Panc1 (cell line): ENCODE results near the gene KDM2A.

ENCODE experiments used
- CTCF ChIP-seq: fragments of 450-650 bp; IDR thresholded peaks from 2 replicates; pipeline ENCODE4 v1.5.1; 2017; ENCODE audit warnings: mild to moderate bottlenecking
- POLR2AphosphoS5 ChIP-seq: IDR thresholded peaks from 2 replicates; pipeline ENCODE4 v1.6.1; 2012; ENCODE audit warnings: mild to moderate bottlenecking, low read depth, low read length, moderate library complexity
- REST ChIP-seq, 2 experiments: IDR thresholded peaks; 2 replicates each; pipeline ENCODE4 v1.6.1; 2011 to 2012; ENCODE audit warnings: low read depth in 2 of 2, control low read depth in 1 of 2, low read length in 1 of 2, mild to moderate bottlenecking in 1 of 2, moderate library complexity in 1 of 2; ENCODE audit not compliant: insufficient read depth in 1 of 2
- SIN3A ChIP-seq: IDR thresholded peaks from 2 replicates; pipeline ENCODE4 v1.6.1; 2012; ENCODE audit warnings: low read depth, mild to moderate bottlenecking, low read length, moderate library complexity, borderline replicate concordance; ENCODE audit not compliant: insufficient read depth
- TCF7L2 ChIP-seq: IDR thresholded peaks from 2 replicates; pipeline ENCODE4 v1.6.1; 2011; ENCODE audit warnings: mild to moderate bottlenecking, low read depth, low read length, inconsistent platforms

- TF ChIP-seq CTCF (no peak; the same call in 1 of the 2 replicates), TCF7L2 (no peak), REST (IDR thresholded peaks at IDR 0.05; ENCODE audit: insufficient read depth in 1 of 2, low read depth in 2 of 2, low read length in 1 of 2) (no peak), POLR2AphosphoS5 (no peak), SIN3A (no peak)
Observed at GRCh38 chr11:67276781-67277230, 157.7 kb downstream of the KDM2A start.
